Nephron progenitor cell (in vitro differentiated cells): Measurements from ENCODE around the gene MTX2.

Source experiments
- DNase-seq: peaks from one replicate; pipeline ENCODE4 v3.0.0; 2021
- H3K27ac Mint-ChIP-seq: 2 replicates; pipeline ENCODE4 v1.8.0; 2021; ENCODE audit warnings: mild to moderate bottlenecking, moderate library complexity, mixed read lengths
- H3K27me3 Mint-ChIP-seq: 2 replicates; pipeline ENCODE4 v1.8.0; 2021; ENCODE audit warnings: mild to moderate bottlenecking, low read depth, mixed read lengths; ENCODE audit not compliant: poor library complexity
- H3K36me3 Mint-ChIP-seq: 2 replicates; pipeline ENCODE4 v1.8.0; 2021; ENCODE audit warnings: low read depth, mixed read lengths
- H3K4me1 Mint-ChIP-seq: 2 replicates; pipeline ENCODE4 v1.8.0; 2021; ENCODE audit warnings: mixed read lengths
- H3K4me3 Mint-ChIP-seq: 2 replicates; pipeline ENCODE4 v1.8.0; 2021; ENCODE audit warnings: mild to moderate bottlenecking, moderate library complexity, mixed read lengths
- H3K9me3 Mint-ChIP-seq: 2 replicates; pipeline ENCODE4 v1.8.0; 2021; ENCODE audit warnings: mild to moderate bottlenecking, moderate library complexity, mixed read lengths
- CTCF ChIP-seq: fragments of 200-600 bp; sonication (generic); IDR thresholded peaks from 2 replicates; pipeline ENCODE4 v1.5.0; 2021; ENCODE audit warnings: antibody characterized with exemption

Gene MTX2

GRCh38 chr2:176280867-176281658 lies 11.8 kb downstream of the MTX2 start:
- H3K27ac Mint-ChIP-seq: no peak overlapping the region
- TF ChIP-seq CTCF: no peak
- H3K4me1 Mint-ChIP-seq: no peaks in the 10 kb centered on the region
- no peaks in the 10 kb centered on the region for H3K27me3 Mint-ChIP-seq
- H3K9me3 Mint-ChIP-seq: no peaks in the 10 kb centered on the region
- no peak for DNase-seq
- H3K36me3 Mint-ChIP-seq: peaks cover 27% of the 10 kb centered on the region
- no peak overlapping the region for H3K4me3 Mint-ChIP-seq

GRCh38 chr2:176283291-176284068 lies 14.2 kb downstream of the MTX2 start:
- no peak for TF ChIP-seq CTCF
- Mint-ChIP-seq H3K36me3 (peaks cover 39% of the 10 kb centered on the region), H3K4me1 (no peaks in the 10 kb centered on the region), H3K4me3 (no peak overlapping the region), H3K27ac (no peak overlapping the region), H3K9me3 (no peaks in the 10 kb centered on the region), H3K27me3 (no peaks in the 10 kb centered on the region)
- DNase-seq: no peak

GRCh38 chr2:176284461-176285049 lies 15.3 kb downstream of the MTX2 start:
- DNase-seq: no peak
- H3K27me3 Mint-ChIP-seq: no peaks in the 10 kb centered on the region
- no peak for TF ChIP-seq CTCF

GRCh38 chr2:176285321-176285720 lies 16.1 kb downstream of the MTX2 start:
- H3K27ac Mint-ChIP-seq: no peak overlapping the region
- H3K27me3 Mint-ChIP-seq: no peaks in the 10 kb centered on the region
- TF ChIP-seq CTCF: peak; percentile 14
- no peaks in the 10 kb centered on the region for H3K9me3 Mint-ChIP-seq
- H3K36me3 Mint-ChIP-seq: peaks cover 41% of the 10 kb centered on the region
- DNase-seq: no peak
- no peak overlapping the region for H3K4me3 Mint-ChIP-seq
- peaks cover 6% of the 10 kb centered on the region for H3K4me1 Mint-ChIP-seq

More at GRCh38 chr2:176284461-176285049, 15.3 kb downstream of the MTX2 start:
- H3K9me3 Mint-ChIP-seq: no peaks in the 10 kb centered on the region
- H3K36me3 Mint-ChIP-seq: peaks cover 41% of the 10 kb centered on the region
- H3K4me3 Mint-ChIP-seq: no peak overlapping the region
- no peaks in the 10 kb centered on the region for H3K4me1 Mint-ChIP-seq
- no peak overlapping the region for H3K27ac Mint-ChIP-seq

- H3K27ac Mint-ChIP-seq: peak overlapping the region; percentile 86
- no peaks in the 10 kb centered on the region for H3K9me3 Mint-ChIP-seq
- peaks cover 16% of the 10 kb centered on the region for H3K36me3 Mint-ChIP-seq
- no peak for TF ChIP-seq CTCF
- H3K4me3 Mint-ChIP-seq: no peak overlapping the region
- no peak for DNase-seq
- H3K4me1 Mint-ChIP-seq: peaks cover 48% of the 10 kb centered on the region
- peaks cover 4% of the 10 kb centered on the region for H3K27me3 Mint-ChIP-seq
These were observed 22.1 kb downstream of the MTX2 start for GRCh38 chr2:176291335-176291734.
